Keratinocyte (primary cell): ENCODE data around the gene DNLZ. TPM values are rescaled to one million over a fixed set of nuclear protein-coding genes. Genes with fewer than 3 reads are reported as not detected.
A peak's percentile ranks its signal among the peaks of the same experiment; 100 is the strongest.

Source experiments
- DNase-seq: peaks from one replicate; pipeline ENCODE4 v3.0.0-alpha.2; 2011; ENCODE audit warnings: low read depth, missing footprints, low spot score
- FAIRE-seq: peaks from 2 replicates; lab custom pipeline; 2011; peaks lifted over from hg19 to GRCh38; lab: Jason Lieb, UNC
- H2AFZ ChIP-seq: 2 replicates; pipeline ENCODE4 v1.6.0; 2012; ENCODE audit warnings: low read length, control low read depth, inconsistent platforms; ENCODE audit not compliant: control insufficient read depth
- H3K27ac ChIP-seq: 2 replicates; pipeline ENCODE4 v1.5.1; 2011; ENCODE audit warnings: low read length; ENCODE audit not compliant: control insufficient read depth, insufficient read depth
- H3K27me3 ChIP-seq: 3 replicates; pipeline ENCODE4 v1.6.0; 2011; ENCODE audit warnings: low read length; ENCODE audit not compliant: control insufficient read depth, insufficient read depth; ENCODE audit errors: extremely low read depth
- H3K36me3 ChIP-seq, 2 experiments: 2 replicates in 1 of 2; 3 replicates in 1 of 2; pipeline ENCODE4 v1.5.1; 2011; ENCODE audit warnings: low read length in 2 of 2, mild to moderate bottlenecking in 1 of 2; ENCODE audit not compliant: control insufficient read depth in 2 of 2, insufficient read depth in 2 of 2; ENCODE audit errors: extremely low read depth in 1 of 2
- H3K4me1 ChIP-seq: 3 replicates; pipeline ENCODE4 v1.5.1; 2011; ENCODE audit warnings: low read length; ENCODE audit not compliant: control insufficient read depth, insufficient read depth; ENCODE audit errors: extremely low read depth
- H3K4me2 ChIP-seq: 3 replicates; pipeline ENCODE4 v1.6.0; 2011; ENCODE audit warnings: low read depth, low read length; ENCODE audit not compliant: control insufficient read depth, insufficient read depth; ENCODE audit errors: extremely low read depth
- H3K4me3 ChIP-seq, 3 experiments: fragments of 200-600 bp in 1 of 3; sonication (generic) in 1 of 3; 2 replicates in 2 of 3; 3 replicates in 1 of 3; pipeline ENCODE4 v1.5.1; 2011 to 2016; ENCODE audit warnings: low read length in 3 of 3, mild to moderate bottlenecking in 3 of 3, control low read depth in 2 of 3, inconsistent platforms in 1 of 3, low read depth in 1 of 3, mixed read lengths in 1 of 3, mixed run types in 1 of 3, moderate library complexity in 1 of 3; ENCODE audit not compliant: control insufficient read depth in 2 of 3, insufficient read depth in 2 of 3; ENCODE audit errors: extremely low read depth in 1 of 3
- H3K79me2 ChIP-seq: 2 replicates; pipeline ENCODE4 v1.6.0; 2012; ENCODE audit warnings: low read length; ENCODE audit not compliant: control insufficient read depth, insufficient read depth
- H3K9ac ChIP-seq: 3 replicates; pipeline ENCODE4 v1.6.0; 2011; ENCODE audit warnings: low read length; ENCODE audit not compliant: control insufficient read depth, insufficient read depth; ENCODE audit errors: extremely low read depth
- H3K9me1 ChIP-seq: 3 replicates; pipeline ENCODE4 v1.6.0; 2011; ENCODE audit warnings: low read length; ENCODE audit not compliant: control insufficient read depth, insufficient read depth; ENCODE audit errors: extremely low read depth
- H3K9me3 ChIP-seq: 2 replicates; pipeline ENCODE4 v1.5.1; 2012; ENCODE audit warnings: low read depth, low read length; ENCODE audit not compliant: control insufficient read depth
- H4K20me1 ChIP-seq: 3 replicates; pipeline ENCODE4 v1.6.0; 2011; ENCODE audit warnings: low read length; ENCODE audit not compliant: control insufficient read depth, insufficient read depth; ENCODE audit errors: extremely low read depth
- CTCF ChIP-seq, 3 experiments: IDR thresholded peaks in 1 of 3; conservative IDR thresholded peaks in 1 of 3; optimal IDR thresholded peaks in 1 of 3; 2 replicates in 2 of 3; 3 replicates in 1 of 3; pipeline versions ENCODE3 to v1.5.1; 2011; ENCODE audit warnings: low read length in 3 of 3, mild to moderate bottlenecking in 3 of 3, moderate library complexity in 2 of 3, control low read depth in 1 of 3, inconsistent platforms in 1 of 3; ENCODE audit not compliant: insufficient read depth in 2 of 3; ENCODE audit errors: extremely low read depth in 1 of 3
- EZH2 ChIP-seq: IDR thresholded peaks from one replicate; pipeline ENCODE4 v1.6.1; 2012; ENCODE audit warnings: inconsistent platforms, mild to moderate bottlenecking, low read length, moderate library complexity
- dilution Hi-C: fragments of 300-500 bp; cut with MboI; formaldehyde crosslinking; loops from one replicate; pipeline ENCODE4 v1.7.0; 2020; ENCODE audit warnings: low sequenced_read_pairs; ENCODE audit not compliant: extremely low pct_ligation_motif_present
- polyA plus RNA-seq, 5 experiments: library from polyadenylated mRNA; depleted of rRNA in 3 of 5; stranded (reverse) in 3 of 5; stranded (forward) in 1 of 5; unstranded in 1 of 5; fragments of >200 nt; gene quantifications; 1 replicate in 1 of 5; 2 replicates in 3 of 5; 3 replicates in 1 of 5; pipeline versions ENCODE4 v1.2.1 to v1.2.3, GENCODE V29; 2011 to 2012; ENCODE audit warnings: missing spikeins in 2 of 5, low read depth in 1 of 5, low replicate concordance in 1 of 5

Gene DNLZ
- polyA plus RNA-seq, 1 donor (not counting 4 experiments of a cell fraction or from before 2014, with no cell fraction given), result 6.7 TPM

- peaks cover 2% of the 10 kb centered on the region for H3K9me3 ChIP-seq
- FAIRE-seq (peak; percentile 13), DNase-seq (no peak)
- no peaks in the 10 kb centered on the region for H3K9me1 ChIP-seq
- TF ChIP-seq EZH2, result no peak
- no peak for TF ChIP-seq CTCF (optimal IDR thresholded peaks at IDR 0.05 in 1 of 3, IDR thresholded peaks at IDR 0.05 in 1 of 3, conservative IDR thresholded peaks at IDR 0.05 in 1 of 3; ENCODE audit: extremely low read depth in 1 of 3, insufficient read depth in 2 of 3, low read length in 3 of 3)
- H3K4me3 ChIP-seq, result peak overlapping the region in 1 of 3 experiments; percentile 37
- dilution Hi-C loops, result no loop called here
- H4K20me1 ChIP-seq, result no peaks in the 10 kb centered on the region
- no peaks in the 10 kb centered on the region for H3K36me3 ChIP-seq
- H3K27ac ChIP-seq, result no peak overlapping the region
- no peak overlapping the region for H3K9ac ChIP-seq
- H3K4me1 ChIP-seq, result peaks cover 15% of the 10 kb centered on the region
- peak overlapping the region; percentile 59 for H3K4me2 ChIP-seq
- H3K27me3 ChIP-seq, result peaks cover 26% of the 10 kb centered on the region
- H2AFZ ChIP-seq, result no peak overlapping the region
- no peaks in the 10 kb centered on the region for H3K79me2 ChIP-seq
Measured at GRCh38 chr9:136323371-136323789, 40.2 kb downstream of the DNLZ start.

- Histone ChIP-seq H3K4me3 (peak overlapping the region in 1 of 3 experiments; percentile 37), H3K9me3 (peaks cover 2% of the 10 kb centered on the region), H2AFZ (no peak overlapping the region), H3K9ac (no peak overlapping the region), H3K79me2 (no peaks in the 10 kb centered on the region), H3K9me1 (no peaks in the 10 kb centered on the region), H4K20me1 (no peaks in the 10 kb centered on the region), H3K4me2 (peak overlapping the region; percentile 59), H3K27ac (no peak overlapping the region), H3K4me1 (peaks cover 10% of the 10 kb centered on the region), H3K27me3 (peaks cover 26% of the 10 kb centered on the region), H3K36me3 (no peaks in the 10 kb centered on the region)
- no peak for FAIRE-seq
- dilution Hi-C loops, result no loop called here
- TF ChIP-seq CTCF (optimal IDR thresholded peaks at IDR 0.05 in 1 of 3, IDR thresholded peaks at IDR 0.05 in 1 of 3, conservative IDR thresholded peaks at IDR 0.05 in 1 of 3; ENCODE audit: extremely low read depth in 1 of 3, insufficient read depth in 2 of 3, low read length in 3 of 3), result no peak
- TF ChIP-seq EZH2, result no peak
- no peak for DNase-seq
Measured at GRCh38 chr9:136322756-136323330, 40.7 kb downstream of the DNLZ start.
